ENCODE results near the gene DYSF.

DYSF gene

DNA sequence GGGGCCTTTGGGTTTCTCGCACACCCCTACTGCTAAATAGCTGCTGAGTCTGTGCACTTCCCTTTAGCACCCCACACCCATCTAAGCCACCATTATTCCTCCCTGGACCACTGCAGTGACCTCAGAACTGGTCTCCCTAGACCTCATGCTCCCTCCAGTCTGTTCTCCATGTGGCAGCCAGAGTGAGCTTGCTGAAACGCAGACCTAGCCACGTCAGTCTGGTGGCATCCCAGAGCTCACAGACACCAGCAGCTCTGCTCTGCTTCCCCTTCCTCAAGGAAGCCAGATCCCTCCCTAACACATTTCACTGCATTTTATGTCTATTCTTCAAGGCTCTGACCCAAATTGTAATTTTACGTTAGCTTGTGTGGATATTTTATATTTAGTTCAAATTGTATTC, 144.4 kb downstream of the DYSF start:
- in situ Hi-C loops (cut with HindIII; ENCODE audit: low sequenced_read_pairs) = no loop called here

- in situ Hi-C loops (cut with HindIII; ENCODE audit: low sequenced_read_pairs) = no loop called here
Measured at GRCh38 chr2:71598526-71598925, 145.2 kb downstream of the DYSF start.

DNA sequence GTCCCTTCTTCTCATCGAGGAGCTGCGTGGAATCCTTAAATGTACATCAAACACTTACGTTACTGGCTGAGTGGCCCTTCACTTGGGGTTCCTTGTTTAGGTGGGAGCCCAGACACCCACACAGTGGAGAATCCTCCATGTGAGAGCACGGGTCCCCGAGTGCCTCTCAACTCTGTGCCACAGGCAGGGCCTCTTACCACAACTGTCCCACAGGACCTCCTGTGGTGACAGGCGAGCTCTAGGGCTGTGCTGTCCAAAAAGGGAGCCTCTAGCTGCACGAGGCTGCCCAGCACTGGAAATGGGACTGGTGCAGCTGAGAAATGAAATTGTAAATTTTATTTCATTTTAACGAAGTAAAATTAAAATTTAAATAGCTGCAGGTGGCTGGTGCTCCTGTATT, 145.7 kb downstream of the DYSF start:
- in situ Hi-C loops (cut with HindIII; ENCODE audit: low sequenced_read_pairs) = no loop called here

DNA sequence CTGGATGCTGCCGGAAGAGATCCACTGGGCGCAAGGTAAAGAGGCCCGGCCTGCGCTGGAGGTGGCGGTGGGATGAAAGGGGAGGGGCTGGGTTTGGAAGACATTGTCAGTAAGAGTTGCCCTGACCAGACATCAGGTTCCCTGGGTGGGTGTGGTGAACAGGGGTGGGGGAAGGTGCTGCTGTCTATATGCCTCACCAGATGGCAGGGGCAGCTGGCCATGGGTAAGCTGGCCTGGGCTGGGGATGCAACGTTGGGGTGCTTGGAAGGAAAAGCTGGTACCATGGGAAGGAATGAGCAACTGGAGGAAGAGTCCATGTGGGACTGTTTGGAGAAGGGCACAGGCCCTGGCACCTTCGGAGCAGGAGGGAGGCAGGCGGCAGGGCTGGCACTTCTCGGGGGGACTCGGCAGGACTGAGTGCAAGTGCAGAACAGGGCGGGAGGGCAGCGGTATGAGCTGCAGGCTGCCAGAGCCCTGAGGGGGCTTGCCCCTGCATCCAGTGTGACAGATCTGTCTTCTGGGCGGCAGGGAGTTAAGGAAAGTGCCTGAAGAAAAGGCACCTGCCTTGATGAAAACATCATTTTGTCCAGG, 146.4 kb downstream of the DYSF start:
- in situ Hi-C loops (cut with HindIII; ENCODE audit: low sequenced_read_pairs) = no loop called here

- in situ Hi-C loops (cut with HindIII; ENCODE audit: low sequenced_read_pairs) = no loop called here
Measured at GRCh38 chr2:71600555-71600954, 147.2 kb downstream of the DYSF start.

- in situ Hi-C loops (cut with HindIII; ENCODE audit: low sequenced_read_pairs) = no loop called here
Measured at GRCh38 chr2:71601136-71602114, 148.1 kb downstream of the DYSF start.

DNA sequence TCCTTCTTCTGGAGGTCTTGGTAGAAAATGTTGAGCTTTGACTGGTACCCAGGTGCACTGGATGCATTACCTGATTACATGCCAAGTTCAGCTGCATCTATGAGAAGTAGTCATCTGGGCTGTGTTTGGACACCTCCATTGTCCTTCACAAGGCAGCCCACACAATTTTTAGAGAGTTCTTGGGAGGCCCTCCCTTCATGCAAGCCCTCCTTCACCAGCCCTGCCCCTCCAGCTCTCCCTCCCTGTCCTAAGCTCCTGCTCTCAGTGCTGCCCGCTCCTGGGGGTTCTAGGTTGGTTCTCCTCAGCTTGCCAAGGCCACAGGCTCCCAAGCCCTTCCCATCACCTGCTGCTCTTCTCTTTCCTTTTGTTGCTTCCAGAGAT, 148.7 kb downstream of the DYSF start:
- in situ Hi-C loops (cut with HindIII; ENCODE audit: low sequenced_read_pairs) = no loop called here

GRCh38 chr2:71602581-71602980, 149.2 kb downstream of the DYSF start:
- in situ Hi-C loops (cut with HindIII; ENCODE audit: low sequenced_read_pairs) = no loop called here

DNA sequence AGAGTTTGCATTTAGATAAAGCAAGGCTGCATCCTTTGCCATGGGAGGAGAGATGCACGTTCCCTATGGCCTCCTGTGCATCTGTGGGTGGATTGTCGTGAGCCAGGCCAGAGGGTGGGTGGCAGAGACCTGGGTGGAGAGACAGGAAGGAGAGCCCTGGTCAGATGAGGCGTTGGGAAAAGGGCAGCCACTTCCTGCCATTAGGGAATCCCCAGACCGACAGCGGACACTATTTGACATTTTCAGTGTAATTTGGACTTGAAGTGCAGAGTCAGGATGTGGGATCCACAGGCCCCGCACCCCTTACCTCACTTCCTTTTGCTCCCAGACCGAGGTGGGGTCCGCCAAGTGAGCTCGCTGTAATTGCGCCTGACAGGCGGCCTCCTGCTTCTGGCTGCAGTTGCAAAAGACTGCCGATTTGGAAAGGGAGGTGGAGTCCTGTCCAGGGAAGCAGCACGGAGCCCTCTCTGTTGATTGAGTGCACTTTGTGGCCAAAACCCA, 150.0 kb downstream of the DYSF start:
- in situ Hi-C loops (cut with HindIII; ENCODE audit: low sequenced_read_pairs) = no loop called here

DNA sequence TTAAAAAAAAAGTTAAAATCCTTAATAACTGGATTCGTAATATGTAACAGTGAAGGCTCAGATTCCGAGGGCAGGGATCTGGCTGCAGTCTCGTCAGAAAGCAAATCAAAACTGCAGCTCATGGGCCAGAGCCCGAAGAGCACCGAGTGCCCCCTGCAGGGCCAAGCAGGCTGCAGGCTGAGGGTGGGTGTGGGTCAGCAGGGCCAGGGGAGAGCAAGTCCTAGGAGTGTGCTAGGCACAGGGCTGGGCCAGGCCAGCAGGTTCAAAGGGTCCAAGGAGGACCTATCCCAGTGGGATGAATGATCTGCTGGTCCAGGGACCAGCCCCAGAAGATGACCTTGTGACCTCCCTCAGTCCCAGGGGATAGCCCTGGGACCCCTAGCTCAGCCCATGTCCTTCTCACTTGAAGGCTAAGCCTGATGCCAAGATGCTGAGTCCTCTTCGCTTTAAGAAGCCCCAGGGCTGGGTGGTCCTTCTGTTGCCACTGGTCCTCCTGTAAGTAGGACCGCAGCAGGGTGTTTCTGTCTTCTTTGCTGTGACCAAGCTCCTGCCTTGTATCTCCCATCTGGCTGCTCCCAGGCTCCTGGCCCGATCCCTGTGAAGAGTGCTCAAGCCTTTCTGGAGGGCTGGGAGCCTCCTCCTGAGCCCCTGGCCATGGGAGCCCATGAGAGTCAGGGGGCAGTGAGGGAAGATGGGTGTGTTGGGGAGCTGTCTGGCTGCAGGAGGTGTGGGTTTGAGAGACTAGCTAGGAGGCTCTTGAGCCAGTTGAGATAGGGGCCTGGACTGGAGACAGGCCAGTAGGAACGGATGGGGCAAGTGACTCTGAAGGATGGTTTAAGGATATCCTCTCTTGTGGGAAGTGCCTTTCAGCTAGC, 150.7 kb downstream of the DYSF start:
- in situ Hi-C loops (cut with HindIII; ENCODE audit: low sequenced_read_pairs) = no loop called here

DNA sequence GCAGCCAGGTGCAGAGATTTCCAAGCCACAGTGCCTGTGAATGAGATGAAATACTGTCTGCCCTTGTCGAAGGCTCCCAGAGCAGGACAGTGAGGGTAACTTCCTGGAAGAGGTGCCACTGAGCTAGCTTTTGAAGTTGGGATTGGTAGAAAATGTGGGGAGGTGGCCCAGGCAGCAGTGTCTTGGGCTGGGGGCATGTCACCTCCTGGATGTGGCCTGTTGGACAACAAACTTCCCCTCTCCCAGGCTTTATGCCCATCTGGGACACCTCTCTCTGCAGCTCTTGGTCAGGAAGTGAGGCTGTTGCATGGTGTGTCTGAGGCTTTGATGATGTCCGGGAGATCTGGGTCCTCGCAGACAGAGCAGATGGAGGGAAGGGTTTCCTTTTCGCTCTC, 151.4 kb downstream of the DYSF start:
- in situ Hi-C loops (cut with HindIII; ENCODE audit: low sequenced_read_pairs) = no loop called here

DNA sequence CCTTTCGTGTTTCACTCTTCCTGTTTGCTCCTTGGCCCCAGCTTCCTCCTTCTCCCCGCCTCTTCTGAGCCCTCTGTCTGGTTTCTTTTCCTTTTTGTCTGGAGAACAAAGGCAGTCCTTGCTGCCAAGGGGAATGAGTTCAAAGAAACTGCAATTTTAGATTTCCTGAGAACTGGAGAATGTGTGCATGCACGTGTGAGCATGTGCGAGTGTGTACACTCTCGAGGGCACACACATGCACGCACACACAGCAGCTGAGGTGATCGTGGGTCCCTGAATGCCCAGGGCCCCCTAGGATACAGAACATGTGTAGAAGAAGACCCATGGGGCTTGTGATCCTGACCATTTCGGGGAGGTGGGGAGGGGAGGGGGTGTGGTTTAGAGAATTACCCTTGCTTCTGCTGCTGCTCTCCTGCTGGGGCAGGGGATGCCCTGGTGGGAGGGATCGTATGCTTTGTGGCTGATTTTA, 151.8 kb downstream of the DYSF start:
- in situ Hi-C loops (cut with HindIII; ENCODE audit: low sequenced_read_pairs) = no loop called here

GRCh38 chr2:71605781-71606241, 152.4 kb downstream of the DYSF start:
- in situ Hi-C loops (cut with HindIII; ENCODE audit: low sequenced_read_pairs) = no loop called here

- in situ Hi-C loops (cut with HindIII; ENCODE audit: low sequenced_read_pairs) = no loop called here
Measured at GRCh38 chr2:71606244-71606643, 152.9 kb downstream of the DYSF start.

DNA sequence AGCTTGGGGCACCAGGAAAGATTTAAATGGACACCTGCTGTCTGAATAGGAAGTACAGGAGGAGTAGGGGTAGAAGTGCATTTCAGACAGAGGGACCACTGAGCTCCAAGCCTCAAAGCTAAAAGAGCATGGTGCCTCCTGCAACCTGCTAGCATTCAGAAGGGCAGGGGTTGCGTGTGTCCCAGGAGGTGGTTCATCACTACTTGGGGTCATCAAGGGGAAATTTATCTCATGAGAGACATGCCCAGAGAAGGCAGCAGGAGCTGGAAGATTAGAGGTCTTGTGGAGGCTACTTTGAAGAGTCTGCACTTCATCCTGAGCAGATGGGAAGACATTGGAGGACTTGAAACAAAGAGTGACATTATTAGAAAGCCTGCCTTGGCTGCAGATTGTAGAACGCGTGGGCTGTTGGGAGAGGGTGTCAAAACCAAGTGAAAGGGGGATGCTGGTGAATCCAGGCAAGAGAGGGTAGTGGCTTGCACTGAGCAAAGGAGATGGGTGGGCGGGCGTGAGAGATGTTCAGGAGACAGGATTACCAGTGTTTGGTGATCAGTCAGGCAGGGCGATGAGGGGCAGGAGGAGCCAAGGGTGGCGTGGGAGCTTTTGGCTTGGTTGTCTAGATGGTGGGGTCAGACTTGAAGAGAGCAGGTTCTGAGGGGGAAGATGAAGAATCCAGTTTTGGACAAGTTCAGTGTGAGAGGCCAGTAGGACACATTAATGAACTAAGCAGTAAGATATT, 154.0 kb downstream of the DYSF start:
- in situ Hi-C loops (cut with HindIII; ENCODE audit: low sequenced_read_pairs) = no loop called here

- in situ Hi-C loops (cut with HindIII; ENCODE audit: low sequenced_read_pairs) = no loop called here
Measured at GRCh38 chr2:71608034-71608433, 154.7 kb downstream of the DYSF start.

DNA sequence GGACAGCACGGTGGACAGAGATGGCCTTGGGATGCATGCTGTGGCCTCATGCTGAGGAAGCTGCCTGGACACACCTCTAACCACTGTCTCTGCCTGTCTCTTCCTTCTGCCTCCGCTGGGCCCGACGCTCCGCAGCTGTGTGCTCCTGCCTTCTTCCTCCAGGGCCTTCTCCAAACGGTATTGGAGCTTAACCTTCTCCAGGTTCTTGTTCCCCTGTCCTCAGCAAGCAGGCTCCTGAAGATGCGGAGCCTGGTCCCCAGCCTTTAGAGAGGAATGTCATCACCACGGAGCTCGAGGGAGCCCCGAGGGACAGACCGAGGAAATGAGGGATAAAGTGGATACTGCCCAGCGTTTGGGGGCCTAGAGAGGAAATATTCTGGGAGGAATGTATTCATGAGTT, 155.1 kb downstream of the DYSF start:
- in situ Hi-C loops (cut with HindIII; ENCODE audit: low sequenced_read_pairs) = no loop called here

- in situ Hi-C loops (cut with HindIII; ENCODE audit: low sequenced_read_pairs) = no loop called here
Measured at GRCh38 chr2:71609029-71609428, 155.7 kb downstream of the DYSF start.

DNA sequence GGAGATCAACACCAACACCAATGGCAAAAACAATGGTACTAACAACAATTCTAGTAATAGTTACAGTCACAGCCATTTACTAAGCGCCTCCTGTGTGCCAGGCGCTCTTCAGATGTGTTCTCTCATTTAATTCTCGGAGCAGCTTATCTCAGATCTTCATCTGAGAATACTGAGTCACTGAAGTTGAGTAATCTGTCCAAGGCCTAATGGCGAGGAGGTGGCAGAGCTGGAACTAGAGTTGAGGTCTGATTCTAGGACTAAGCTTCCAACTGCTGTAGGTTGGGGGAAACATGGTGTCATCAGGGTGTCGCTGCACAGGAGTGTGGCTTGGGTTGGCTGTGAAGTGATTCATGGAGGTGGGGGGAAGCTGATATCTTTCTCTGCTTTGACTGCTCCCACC, 156.1 kb downstream of the DYSF start:
- in situ Hi-C loops (cut with HindIII; ENCODE audit: low sequenced_read_pairs) = no loop called here

- in situ Hi-C loops (cut with HindIII; ENCODE audit: low sequenced_read_pairs) = no loop called here
Measured at GRCh38 chr2:71609958-71610357, 156.6 kb downstream of the DYSF start.
